DMS 273 (cell line): Measurements from ENCODE around the gene MYADM.

Experiments used
- DNase-seq: peaks from one replicate; lab custom pipeline; 2025; ENCODE audit not compliant: unreplicated experiment; lab: John Stamatoyannopoulos, UW

MYADM gene

DNA sequence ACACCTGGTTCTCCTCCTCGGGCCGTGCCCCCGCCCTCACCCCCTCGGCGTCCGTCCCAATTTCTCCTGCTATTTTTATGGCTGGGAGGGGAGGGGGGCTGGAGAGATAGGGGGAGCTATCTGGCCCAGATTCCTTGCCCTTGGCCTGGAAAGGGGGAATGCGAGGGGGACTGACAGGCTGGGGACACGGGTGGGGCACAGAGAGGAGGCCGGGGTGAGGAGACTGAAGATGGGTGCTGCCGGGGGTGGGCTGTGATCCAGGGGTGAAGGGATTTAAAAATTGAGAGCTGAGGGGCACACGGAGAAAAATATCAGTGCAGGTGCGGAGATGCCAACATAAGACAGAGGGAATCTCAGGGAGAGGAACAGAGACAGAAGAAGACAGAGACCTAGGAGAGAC lies 16.6 kb downstream of the MYADM start:
- no peak for DNase-seq

DNA sequence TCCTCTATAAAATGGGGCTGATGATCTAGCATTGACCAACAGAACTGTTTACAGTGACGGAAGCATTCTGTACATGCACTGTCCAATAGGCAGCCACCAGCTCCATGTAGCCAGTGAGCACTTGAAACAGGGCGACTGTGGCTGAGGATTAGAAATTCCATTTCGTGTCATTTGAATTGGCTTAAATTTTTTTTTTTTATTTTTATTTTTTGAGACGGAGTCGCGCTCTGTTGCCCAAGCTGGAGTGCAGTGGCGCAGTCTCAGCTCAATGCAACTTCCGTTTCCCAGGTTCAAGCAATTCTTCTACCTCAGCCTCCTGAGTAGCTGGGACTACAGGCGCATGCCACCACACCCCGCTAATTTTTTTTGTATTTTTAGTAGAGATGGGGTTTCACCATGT lies 17.4 kb downstream of the MYADM start:
- DNase-seq: no peak

DNA sequence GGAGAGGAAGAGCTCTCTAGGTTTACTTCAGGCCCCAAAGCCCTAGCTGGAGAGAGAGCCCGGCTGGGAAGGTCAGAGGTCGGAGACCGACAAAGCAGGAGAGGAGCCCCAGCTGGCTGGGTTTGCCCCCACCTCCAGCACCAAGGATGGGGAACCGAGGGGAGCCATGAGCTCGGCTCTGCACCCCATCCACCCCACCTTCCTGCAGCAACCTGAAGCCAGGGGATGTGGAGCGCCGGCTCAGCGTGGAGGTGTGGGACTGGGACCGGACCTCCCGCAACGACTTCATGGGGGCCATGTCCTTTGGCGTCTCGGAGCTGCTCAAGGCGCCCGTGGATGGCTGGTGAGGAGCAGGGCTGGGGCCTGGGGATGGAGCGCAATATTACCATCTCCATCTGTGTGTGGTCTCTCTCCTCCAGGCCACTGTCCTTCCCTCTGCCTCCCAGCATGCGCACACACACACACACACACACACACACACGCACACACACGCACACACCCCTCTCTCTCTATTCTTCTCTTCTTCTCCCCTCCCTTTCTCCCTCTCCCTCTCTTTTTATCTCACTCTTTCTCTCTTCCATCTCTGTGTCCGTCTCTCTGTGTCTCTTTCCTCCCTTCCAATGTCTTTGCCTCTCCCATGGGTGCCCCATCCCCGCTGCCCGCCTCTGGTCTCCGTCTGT lies 24.8 kb downstream of the MYADM start:
- no peak for DNase-seq

DNA sequence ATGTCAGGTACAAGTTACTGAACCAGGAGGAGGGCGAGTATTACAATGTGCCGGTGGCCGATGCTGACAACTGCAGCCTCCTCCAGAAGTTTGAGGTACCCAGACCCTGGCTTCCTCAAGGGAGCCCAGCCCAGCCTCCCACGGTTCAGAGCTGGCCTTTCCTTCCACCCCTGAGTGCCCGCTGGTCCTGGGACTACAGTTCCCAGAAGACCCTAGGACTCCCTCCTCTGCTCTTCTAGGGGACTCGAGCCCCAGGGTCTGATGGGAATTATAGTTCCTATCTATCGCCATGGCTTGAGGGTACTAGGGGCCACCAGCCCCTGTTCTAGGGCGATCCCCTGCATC lies 25.3 kb downstream of the MYADM start:
- peak; percentile 21 for DNase-seq

DNA sequence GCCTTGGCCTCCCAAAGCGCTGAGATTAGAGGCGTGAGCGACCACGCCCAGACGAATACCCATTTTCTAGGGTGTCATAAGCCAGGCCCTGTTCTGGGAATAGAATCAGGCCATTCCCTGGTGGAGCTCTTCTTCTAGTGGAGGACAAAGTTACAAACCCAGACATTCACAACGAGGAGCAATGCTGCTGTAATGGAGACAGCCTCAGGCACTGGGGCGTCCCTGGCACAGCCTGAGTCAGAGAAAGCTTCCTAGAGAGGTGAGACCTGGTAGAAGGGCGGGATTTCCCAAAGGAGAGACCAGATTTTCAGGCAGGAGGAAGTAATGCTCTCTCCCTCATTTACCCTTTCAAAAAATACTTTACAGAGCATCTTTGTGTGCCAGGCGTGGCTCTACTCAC lies 27.0 kb downstream of the MYADM start:
- DNase-seq: no peak

DNA sequence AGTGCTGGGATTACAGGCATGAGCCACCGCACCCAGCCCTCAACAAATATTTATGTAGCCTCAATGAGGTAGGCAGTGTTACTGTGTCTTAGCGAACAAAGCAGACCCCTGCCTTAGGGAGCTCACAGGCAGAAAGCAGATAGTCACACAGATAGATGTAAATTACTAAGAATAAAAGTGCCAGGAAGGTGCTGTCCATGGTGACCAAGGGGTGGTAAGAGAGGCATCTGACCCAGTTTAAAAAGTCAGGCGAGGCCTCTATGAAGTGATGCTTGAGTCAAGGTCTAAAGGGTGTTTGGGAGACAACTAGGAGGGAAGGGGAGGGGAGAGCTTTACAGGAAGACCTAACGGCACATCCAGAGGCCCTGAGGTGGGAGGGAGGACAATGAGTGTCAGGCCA lies 29.0 kb downstream of the MYADM start:
- DNase-seq: no peak

DNA sequence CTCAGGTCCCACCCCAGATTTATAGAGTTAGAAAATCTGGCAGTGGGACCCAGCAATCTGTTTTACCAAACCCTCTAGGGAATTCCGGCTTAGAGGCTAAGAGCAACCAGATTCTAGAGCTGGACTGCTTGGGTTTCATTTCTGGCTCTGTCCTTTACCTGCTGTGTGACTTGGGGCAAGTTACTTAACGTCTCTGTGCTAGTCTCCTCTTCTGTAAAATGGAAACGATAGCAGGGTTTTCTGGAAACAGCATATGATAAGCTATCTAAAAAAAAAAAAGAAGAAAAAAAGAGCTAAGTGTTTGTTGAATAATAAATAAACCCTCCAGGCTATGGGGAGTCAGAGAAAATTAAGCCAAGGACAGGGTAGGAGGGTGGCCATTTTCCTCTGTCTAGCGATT lies 29.8 kb downstream of the MYADM start:
- DNase-seq: no peak

DNA sequence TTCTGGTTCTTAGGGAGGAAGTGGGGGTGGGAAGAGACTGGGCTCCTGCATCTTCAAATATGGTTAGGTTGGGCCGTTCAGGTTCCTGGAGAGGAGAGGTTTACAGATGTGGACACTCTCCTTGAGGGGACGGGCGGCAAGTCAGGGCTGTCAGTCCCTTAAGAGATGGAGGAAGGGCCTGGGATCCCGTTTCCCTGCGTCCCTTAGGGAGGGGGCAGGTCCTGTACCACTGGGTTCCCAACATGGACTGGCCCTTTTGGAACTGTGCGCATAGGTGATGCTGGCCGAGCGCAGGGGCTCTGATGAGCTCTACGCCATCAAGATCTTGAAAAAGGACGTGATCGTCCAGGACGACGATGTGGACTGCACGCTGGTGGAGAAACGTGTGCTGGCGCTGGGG lies 30.5 kb downstream of the MYADM start:
- DNase-seq: no peak

DNA sequence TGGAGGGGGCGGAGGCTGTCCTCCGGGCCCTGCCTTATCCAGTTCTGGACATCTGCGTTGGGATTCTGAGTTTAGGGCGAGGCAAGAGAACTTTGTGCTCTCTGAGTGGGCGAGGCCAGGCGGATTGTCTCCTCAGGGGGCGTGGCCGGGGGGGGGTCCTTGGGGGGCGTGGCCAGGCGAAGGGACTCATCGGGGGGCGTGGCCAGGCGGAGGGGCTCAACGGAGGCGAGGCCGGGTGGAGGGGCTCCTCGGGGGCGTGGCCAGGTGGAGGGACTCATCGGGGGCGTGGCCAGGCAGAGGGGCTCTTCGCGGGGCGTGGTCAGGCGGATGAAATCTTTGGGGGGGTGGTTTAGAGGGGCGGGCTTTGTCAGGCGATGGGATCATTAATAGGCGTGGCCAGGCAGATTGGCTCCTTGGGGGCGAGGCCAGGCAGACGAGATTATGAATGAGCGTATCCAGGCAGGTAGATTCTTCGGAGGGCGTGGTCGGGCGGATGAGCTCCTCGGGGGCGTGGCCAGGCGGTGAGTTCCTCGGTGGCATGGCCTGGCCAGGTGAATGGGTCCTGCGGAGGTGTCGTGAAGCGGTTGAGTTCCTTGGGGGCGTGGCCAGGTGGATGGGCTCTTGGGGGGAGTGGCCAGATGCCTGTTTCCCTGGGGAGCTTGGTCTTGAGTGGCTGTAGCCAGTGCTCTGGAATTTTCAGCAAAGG lies 31.1 kb downstream of the MYADM start:
- no peak for DNase-seq

DNA sequence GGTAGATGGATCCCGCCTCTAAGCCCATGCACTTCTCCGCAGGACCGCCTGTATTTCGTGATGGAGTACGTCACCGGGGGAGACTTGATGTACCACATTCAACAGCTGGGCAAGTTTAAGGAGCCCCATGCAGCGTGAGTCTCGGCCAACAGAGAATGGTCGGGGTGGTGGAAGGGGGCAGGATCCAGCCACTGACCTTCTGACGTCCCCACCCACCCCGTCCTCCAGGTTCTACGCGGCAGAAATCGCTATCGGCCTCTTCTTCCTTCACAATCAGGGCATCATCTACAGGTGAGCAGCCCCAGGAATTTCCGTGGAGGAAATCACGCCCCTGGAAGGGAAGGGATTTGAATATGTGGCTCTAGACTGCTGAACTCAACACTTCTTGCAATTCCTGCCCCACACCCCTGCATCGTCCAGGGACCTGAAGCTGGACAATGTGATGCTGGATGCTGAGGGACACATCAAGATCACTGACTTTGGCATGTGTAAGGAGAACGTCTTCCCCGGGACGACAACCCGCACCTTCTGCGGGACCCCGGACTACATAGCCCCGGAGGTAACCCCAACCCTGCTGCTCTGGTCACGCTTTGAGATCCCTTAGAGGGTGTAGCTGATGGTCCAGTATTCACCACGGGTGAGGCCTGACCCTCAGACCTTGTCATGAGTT lies 32.6 kb downstream of the MYADM start:
- no peak for DNase-seq

DNA sequence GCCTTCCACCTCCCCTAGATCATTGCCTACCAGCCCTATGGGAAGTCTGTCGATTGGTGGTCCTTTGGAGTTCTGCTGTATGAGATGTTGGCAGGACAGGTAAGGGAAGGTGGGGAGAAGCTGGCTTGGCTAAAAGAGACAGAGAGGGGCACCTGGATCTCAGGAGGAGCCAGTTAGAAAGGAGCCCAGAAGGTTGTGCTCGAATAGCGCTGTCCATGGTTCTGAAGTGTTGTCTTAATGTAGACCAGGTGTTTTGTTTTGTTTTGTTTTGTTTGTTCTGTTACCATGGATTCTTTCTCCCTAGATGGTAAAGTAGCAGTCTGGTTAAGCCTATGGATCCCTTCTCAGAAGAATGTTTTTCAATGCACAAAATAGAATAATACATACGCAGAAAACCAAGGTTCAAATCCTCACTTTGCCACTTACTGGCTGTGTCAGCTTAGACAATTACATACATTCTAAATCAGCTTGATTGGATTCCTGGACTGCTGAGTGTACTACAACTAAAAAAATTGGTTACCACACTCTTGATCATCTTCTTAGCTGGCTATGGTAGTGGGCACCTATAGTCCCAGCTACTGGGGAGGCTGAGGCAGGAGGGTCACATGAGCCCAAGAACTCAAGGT lies 35.5 kb downstream of the MYADM start:
- peak; percentile 28 for DNase-seq

DNA sequence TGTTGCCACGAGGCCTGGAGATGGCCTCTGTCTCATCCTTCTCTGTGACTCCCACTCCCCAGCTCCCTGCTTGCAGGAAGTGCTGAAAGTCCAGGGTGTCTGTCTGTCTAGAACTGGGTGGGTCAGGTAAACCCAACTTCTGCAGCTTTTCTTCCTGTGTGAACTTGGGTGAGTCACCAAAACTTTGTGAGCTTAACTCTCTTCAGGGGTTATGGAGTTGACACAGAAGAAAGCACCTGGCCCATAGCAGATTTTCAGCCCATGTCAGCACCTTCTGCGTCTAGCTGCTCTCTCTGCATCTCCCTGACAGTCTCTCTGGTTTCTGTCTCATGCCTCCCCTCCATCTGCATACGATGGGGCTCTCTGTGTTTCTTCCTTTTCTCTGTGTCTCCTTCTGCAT lies 37.2 kb downstream of the MYADM start:
- DNase-seq: no peak

DNA sequence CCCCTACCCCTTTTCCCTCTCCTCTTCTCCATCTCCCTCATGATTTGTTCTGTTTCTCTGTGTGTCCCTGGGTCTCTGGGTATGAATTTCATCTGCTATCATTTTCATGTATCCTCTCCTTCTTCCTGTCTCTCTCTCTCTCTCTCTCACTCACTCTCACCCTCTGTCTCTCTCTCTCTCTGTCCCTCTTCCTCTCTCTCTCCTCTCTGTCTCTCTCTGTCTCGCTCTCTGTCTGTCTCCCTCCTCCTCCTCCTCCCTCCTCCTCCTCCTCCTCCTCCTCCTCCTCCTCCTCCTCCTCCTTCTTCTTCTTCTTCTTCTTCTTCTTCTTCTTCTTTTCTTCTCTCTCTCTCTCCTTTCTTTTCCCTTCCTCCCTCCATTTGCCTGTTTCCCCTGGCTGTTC lies 38.1 kb downstream of the MYADM start:
- DNase-seq: no peak

DNA sequence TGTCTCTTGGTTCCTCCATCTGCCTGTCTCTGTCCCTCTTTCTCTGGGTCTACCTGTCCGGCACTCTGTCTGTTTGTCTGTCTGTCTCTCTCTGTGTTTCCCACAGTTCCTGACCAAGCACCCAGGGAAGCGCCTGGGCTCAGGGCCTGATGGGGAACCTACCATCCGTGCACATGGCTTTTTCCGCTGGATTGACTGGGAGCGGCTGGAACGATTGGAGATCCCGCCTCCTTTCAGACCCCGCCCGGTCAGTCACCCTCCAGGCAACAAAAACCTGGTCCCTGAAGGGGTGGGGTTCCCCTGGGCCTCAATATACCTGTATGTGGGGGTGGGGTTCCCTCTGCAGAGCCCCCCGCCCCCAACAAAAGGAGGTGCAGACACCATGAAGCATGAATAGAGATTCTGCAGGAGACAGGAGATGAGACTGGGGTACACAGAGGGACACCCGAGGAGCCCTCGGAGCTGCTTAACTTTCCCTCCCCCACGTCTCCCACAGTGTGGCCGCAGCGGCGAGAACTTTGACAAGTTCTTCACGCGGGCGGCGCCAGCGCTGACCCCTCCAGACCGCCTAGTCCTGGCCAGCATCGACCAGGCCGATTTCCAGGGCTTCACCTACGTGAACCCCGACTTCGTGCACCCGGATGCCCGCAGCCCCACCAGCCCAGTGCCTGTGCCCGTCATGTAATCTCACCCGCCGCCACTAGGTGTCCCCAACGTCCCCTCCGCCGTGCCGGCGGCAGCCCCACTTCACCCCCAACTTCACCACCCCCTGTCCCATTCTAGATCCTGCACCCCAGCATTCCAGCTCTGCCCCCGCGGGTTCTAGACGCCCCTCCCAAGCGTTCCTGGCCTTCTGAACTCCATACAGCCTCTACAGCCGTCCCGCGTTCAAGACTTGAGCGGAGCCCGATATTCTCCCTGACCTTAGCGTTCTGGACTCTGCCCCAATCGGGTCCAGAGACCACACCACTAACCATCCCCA lies 38.8 kb downstream of the MYADM start:
- DNase-seq: peak; percentile 49

DNA sequence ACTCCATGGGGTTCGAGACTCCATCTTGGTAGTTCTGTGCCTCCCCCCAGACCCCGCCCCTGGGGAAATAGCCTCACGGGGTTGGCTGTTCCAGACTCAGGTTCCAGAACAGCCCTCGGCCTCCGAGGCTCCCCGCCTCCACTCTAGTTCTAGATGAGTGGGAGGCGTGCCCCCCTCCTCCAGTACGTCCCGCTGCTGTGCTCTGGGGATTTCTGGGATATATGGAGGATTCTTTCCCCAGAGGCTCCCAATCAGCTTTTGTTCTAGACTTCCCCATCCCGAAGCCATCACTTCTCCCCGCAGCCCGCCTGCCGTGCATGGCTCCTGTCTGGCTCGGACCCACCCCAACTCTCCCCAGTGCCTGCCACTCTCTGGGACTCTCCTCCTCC lies 39.5 kb downstream of the MYADM start:
- no peak for DNase-seq

DNA sequence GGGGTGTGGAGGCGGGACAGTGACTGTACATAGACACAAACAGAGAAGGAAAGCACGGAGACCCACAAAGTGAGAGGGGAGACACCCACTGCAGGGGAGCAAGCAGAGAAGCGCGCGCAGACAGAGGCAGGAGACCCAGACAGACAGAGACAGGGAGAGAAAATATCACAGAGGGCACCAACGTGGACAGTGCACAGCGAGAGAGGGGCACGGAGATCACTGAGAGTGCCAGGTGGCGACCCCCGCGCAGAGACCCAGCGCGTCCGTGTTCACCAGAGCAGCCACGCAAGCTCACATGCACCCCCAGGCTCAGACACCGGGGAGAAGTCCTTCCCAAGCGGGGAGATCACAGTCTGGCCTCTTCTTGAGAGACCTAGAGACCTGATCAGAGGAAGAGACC lies 40.0 kb downstream of the MYADM start:
- no peak for DNase-seq

DNA sequence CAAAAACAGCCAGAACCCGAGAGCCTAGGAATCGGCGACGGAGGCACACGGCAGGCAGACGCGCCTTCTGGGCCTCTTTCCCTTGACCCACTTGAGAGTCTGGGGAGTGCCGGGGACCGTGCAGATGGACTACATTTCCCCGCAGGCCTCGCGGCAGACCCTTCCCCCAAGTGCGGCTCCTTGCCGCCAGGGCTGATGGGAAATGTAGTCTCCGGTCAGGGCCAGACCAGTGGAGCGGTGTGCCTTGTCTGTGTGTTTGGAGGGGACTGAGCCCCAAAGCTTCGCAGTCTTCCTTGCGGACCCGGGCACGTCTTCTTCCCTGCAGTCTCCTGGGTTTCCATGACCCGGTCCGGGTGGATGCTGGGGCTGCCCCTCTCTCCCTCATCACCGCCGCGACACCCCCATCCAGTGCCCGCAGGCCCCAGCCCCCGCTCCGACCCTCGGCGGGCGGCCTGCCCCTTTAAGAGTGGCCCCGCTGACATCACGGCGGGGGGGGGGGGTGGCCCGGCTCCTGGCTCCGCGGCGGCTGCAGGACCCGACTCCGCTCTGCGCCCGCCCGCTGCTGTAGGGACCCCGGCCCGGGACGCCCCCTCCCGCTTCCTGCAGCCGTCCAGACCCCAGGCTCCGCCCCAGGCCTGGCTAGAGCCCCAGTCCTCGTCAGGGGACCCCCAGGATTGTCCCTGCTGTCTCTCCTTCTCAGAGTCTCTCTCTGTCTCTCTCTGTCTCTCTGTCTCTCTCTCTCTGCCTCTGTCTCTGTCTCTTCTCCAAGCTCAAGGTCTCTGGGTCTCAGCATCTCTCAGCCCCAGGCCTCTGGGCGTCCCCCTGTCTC lies 40.6 kb downstream of the MYADM start:
- peak; percentile 56 for DNase-seq

DNA sequence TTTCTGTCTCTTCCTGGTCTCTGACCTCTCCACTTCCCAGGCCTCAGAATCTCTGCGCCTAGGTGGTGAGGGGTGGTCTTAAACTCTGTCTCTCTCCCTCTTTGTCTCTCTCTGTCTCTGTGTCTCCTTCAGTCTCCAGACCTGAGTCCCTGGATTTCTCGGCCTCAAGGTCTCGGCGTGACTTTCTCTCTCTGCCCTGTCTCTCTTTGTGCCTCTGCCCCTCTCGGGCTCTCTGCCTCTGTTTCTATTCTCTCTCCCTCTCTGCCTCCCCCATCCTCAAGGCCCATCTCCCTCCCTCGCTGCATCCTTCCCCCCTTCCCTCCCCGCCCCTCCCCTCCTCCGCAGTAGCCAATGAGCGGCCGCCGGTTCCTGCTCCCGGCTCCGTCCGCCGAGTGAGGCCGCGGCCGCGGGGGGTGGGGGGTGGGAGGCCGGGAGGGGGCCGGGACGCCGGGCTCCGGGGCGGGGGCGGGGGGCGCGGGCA lies 41.3 kb downstream of the MYADM start, which contains the start of gene CACNG7:
CACNG7 (plus strand) TSS at position 344 of the 481 bp plus-strand sequence. CDS start 3,554 bp downstream, outside the sequence.
- DNase-seq: no peak

DNA sequence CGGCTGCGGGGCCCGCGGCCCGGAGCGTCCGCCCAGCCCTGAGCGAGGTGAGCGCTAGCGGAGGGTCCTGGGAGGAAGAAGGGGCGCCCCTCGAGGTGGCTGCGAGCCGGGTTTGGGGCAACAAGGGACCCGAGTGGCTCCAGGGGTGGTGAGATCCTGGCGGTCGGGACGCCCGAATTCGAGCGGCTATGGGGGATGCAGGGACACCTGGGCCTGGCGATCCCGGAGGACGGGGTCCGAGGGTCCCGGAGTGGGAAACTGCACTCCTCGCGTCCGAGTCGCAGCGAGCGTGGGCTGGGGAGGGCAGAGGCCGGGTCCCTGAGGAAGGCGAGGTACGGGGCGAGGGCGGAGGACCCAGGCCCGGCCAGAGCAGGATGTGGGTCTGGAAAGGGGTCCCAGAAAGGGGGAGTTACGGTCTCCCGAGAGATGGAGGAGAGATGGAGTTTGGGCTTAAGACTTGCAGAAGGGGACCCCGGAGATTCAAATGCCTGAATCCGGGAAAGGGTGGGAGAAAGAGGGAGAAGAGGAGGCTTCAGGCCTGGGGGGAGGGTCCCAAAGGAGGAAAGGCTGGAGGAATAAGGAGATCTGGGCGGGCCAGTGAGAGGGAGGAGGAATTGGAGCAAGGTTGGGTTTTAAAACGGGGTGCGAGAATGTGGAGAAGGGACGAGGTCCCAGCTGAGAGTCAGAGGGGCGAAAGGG lies 41.9 kb downstream of the MYADM start:
- no peak for DNase-seq
